Stimulated activated CD4-positive, alpha-beta T cell treated with anti-CD3 and anti-CD28 coated beads, Interleukin-1b, Interleukin-23, amount 100 ng/mL, for 4 hours (primary cell): ENCODE data around the gene MAGI1.

Experiments
- DNase-seq, 2 donors: peaks; one replicate each; pipeline ENCODE4 v3.0.0-alpha.2; 2020; ENCODE audit warnings: low read depth in 2 of 2

The MAGI1 gene

DNA sequence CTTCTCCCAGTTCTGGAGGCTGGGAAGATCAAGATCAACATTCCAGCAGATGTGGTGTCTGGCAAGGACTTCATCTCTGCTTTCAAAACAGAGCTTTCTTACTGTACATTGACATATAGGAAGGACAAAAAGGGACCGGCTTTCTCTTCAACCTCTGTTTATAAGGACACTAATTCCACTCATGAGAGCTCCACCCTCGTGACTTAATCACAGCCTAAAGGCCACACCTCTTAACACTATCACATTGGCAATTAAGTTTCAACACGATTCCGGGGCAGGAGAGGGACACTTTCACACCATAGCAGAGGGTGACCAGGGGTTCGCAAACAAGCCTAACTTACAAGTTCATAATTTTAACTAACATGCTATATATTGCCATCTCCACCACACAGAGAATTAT is 231.5 kb downstream of the MAGI1 start:
- no peak for DNase-seq

DNA sequence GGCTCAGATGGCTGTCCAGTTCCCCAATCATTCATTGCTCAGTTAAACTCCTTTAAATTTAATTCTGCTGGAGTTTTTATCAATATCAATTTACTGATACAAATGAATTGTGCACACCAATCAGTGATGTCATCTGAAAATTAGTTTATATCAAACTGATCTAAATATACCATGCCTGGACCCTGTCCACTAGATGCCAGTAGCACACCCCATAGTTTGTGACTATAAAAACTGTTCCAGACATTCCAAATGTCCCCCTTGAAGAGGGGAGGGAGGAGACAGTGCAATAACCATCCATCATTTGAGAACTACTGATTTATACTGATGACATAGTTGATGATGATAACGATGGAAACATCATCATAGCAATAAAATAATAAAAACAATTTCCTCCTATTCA is 232.1 kb downstream of the MAGI1 start:
- DNase-seq = no peak

DNA sequence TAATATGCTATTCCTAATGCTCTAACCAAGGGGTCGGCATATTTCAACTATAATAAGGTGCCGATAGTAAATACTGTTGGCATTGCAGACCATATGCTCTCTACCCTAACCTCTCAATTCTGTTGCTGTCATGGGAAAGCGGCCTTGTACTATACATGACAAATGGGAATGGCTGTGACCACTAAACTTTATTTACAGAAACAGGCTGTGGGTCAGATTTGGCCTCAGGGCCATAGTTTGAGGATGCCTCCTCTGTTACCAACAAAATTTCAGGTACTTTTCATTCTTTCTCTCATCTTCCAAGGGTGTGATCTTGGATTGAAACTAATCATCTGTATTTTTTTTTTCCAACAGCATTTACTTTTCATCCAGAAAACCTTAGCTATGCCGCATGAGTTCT is 242.0 kb downstream of the MAGI1 start:
- no peak for DNase-seq

DNA sequence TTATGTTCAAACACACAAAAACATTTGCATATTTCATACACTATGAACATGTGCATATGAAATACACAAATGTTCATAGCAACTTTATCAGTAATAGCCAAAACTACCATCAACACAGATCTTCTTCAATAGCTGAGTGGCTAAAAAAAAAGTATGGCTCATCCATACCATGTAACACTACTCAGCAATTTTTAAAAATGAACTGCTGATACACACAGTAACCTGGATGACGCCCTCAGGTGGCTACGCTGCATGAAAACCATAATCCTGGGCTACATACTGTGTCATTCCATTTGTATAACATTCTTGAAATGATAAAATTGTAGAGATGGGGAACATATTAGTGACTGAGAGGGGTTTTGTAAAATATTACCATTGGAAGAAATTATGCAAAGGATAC is 243.6 kb downstream of the MAGI1 start:
- no peak for DNase-seq

DNA sequence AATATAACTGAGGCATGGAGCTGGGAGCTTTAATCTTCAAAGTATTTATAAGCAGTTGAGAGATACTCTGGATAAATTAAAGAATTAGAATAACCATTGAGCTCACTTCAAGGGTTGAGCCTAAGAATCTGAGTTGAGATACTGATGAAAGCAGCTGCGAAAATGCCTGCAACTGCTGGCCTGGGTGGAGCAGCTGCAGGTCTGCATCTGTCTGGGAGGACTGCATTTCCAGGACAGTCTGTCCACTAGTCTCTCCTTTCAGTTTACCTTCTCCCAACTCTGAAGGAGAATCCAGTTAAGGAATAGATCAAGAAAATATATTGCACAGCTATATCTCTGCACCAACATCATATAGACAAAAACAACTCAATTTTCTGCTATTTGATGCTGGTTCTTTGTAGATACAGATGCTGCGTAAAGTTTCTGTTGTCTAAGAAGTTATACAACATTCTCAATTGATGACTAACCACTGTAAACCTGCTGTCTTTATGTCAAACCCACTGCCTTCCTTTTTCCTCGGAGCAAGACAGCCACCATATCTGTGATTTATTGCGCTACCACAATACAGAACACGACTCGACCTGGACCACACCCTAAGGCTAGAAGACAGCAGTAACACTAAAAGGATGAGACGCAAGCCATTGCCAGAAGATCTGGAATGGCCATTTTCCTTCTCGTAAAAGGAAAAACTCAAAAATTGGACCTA is 245.1 kb downstream of the MAGI1 start:
- DNase-seq = no peak

DNA sequence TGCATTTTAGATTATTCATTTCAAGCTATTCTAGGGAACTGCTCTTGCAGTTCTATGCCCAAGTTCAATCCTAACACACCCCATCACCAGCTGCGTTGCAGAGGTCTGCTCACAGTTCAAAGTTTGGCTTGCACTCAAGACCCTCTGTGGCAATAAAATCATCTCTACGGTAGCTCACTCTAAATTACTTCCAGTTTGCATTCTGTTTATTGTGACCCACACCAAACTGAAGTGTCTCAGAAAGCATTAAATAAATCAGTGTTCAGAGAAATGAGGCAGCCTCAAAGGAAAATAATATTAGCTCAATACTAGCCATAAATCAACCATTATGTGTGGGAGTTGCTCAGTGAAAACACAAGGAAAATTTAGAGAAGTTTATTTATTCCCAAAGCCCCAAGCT is 250.3 kb downstream of the MAGI1 start:
- no peak for DNase-seq

DNA sequence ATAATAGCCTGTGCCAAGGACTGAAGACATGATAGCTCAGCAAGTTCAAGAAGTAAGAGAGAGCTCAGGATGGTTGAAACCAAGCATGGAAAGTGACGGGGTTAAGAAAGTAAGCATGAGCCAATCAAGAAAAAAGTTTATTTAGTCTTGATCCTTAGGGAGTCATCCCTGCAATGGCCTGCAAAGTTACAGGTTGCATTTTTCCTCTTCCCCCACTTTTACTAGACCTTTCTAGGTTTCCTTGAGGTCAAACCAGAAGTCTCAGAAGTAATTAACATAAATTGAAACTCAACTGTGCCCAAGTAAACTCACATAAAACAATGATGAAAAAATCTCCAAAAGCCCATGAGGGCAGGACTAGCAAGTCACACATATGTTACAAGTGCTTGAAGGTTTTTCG is 250.9 kb downstream of the MAGI1 start:
- no peak for DNase-seq

DNA sequence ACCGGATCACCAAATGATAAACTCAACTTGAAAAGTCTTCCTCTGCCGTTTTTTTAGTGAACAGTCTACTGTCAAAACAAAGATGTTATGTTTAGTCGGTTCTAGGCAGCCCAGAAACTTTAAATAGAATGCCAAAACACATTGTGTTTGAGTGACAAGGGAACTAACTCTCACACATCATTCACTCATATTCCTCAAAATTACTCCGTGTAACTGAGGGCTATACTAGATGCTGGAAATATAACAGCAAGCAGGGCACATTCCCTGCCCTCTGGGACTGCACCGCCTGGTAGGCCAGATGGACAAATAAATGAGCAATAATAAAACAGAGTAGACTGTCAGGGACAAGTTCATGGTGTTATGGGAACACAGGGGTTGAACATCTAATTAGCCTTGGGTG is 251.4 kb downstream of the MAGI1 start:
- no peak for DNase-seq

DNA sequence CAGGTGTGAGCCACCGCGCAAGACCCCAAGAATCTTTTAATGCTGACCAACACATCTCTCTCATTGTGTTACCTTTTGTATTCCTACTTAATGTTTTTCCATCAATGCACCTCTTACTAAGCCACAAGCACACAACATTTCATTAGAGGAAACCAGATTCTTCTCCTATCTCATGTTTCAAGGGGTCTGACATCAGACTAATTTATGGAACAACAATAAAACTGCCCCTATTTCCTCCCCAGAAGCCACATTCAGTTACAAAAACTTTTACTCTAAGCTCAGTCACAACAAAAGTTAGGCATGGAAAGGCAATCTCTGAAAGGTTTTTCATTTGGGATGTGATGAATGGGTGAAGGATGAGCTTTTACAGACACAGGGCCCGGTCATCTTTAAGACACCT is 251.8 kb downstream of the MAGI1 start:
- DNase-seq = no peak

DNA sequence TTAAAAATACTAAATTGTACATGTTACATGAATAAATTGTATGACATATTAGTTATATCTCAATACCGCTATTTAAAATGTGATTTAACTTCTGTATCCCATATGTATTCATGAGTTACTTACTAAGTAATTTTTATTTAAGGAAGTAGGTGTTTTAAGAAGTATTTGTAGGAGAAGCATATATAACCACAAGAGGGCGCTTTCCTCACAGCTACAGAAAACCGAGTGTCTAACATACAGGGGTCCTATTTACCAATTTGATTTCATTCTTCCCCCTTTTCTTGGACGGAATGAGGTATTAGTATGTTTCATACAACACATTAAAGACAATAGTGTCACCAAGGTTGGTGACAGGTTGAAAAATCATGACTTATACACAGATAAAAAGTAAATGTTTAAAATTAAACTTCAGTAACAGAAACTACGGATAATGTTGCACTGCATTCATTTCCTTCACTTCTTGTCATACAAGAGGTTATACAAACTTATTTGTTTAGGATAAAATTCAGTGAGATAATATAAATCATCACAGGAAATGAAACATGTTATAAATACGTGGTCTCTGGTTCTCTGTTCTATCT is 253.6 kb downstream of the MAGI1 start:
- DNase-seq = no peak

DNA sequence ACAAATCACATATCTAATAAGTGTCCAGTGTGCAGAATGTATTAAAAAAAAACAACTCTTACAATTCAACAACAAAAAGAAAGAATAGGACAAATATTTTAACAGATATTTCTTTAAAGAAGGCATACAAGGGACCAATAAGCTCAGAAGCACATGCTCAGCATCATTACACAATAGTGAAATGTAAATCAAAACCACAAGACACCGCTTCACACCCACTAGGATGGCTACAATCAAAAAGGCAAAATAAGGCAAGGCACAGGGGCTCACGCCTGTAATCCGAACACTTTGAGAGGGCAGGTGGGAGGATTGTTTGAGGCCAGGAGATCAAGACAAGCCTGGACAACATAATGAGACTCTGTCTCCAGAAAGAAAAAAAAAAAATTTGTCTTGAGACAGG is 255.6 kb downstream of the MAGI1 start:
- no peak for DNase-seq

DNA sequence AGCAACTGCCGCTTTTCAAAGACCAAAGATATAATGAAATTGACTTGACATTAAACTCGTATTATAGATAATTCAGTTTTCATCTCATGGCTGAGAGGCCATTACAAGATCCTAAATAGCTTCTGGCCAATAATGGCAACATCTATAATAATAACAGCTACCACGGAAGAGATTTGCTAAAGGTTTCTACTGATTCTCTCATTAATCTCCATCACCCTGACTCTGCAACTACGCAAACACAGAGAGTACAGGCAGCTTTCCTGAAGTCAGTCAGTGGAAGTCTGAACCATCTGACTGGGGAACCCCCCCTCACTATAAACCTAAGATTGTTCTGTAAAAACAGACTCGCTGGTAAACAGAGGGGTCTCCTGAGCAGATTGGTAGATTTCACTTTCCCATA is 257.1 kb downstream of the MAGI1 start:
- DNase-seq = no peak

DNA sequence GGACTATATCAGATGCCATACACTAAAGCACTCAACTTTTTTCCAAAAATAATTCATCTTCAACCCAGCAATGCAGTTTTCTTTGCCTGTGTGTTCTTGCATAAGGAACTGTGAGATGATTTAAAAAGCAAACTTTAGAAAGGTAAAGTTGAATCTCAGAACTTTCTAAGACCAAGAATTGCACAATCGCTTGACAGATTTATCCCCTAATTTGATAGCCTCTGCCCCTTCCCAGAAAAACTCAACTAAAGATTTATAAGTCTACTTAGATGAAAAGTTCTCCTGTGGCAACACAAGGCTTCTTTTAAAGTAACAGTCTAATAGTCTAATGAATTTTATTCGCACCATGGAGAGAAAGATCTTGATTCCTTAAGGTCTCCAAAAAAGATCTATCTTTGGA is 259.3 kb downstream of the MAGI1 start:
- no peak for DNase-seq

DNA sequence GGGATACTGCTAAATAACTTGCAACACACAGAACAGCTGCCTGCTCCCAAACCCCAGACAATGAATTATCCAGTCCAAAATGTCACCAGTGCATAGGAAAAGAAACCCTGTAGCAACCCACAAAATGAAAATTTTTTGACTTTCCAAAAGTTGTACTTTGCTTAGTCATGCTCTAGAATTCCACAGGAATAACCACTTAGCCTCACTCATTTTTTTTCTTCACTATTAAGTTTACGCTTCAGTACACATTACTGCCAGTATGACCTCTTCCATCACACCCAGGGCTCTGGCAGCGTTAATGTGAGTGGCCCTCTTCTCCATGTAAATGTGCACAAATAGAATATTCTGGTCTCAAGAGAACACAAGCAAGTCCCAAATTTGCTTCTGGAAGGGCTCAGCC is 259.8 kb downstream of the MAGI1 start:
- no peak for DNase-seq

DNA sequence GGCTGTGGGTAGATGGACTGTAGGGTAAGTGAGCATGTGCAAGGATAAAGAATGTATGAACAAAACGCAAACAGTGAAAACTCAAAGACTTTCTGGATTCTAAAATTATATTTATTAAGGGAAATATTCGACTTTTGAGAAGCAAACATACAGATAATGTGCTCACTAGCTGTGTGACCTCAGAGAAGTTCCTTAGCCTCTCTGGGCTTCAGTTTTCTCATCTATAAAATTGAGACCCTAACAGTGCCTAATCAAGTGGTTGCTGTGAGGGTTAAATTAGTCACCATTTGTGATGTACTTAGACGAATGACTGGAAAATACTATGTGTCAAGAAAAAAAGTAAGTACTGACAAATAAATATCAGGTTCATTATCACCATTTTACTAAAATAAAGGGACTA is 261.7 kb downstream of the MAGI1 start:
- no peak for DNase-seq

DNA sequence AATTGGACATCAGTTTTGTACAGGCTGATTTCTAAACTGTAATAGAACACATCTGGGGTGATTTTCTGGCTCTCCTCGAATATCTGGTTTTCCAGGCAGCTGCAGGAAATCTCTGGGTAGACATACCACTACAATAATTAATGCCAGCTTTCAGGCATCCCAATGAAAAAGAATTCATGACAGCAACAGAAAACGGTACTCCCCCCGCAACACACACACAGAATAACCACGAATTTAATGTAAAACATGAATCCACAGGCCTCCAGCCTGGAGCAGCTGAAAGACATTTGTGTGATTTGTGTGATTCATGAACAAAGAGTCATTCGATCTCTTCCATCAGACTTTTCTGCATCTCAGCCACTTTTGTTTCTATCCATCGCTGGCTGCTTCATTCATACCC is 262.2 kb downstream of the MAGI1 start:
- DNase-seq = no peak

DNA sequence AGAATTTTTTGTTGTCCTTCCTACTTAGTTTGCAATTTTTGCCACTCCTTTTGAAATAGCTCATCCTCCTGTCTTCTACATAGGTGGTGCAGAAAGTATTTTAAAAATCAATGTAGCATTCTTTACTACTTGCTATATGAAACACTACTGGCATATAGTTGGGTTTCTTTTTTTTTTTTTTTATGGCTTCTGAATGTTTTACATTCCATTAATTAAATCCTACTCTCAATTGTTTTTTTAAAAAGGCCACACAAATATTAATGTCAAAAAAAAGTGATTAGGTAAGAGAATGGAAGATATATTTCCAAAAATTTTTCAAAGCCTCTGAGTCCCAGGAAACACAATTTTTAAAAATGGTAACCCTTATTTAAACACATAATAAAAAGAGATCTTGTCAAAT is 262.6 kb downstream of the MAGI1 start:
- DNase-seq = no peak

DNA sequence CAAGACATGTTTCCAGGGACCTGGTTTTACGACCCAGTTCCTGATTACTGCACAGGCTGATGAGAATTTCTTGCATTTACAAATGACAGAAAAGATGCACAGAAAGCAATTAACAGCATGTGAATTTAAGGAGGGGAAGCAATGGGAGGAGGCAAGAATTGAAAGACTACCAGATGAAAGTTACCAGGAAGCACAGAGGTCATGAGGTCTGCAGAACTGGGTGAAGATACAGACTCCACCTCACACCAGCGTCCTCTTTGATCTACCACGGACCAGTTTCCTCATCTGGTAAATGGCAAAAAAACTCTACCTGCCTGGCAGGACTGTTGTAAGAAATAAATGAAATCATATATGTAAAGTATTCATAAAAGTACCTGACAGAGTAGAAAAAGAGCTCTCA is 266.0 kb downstream of the MAGI1 start:
- DNase-seq = no peak

DNA sequence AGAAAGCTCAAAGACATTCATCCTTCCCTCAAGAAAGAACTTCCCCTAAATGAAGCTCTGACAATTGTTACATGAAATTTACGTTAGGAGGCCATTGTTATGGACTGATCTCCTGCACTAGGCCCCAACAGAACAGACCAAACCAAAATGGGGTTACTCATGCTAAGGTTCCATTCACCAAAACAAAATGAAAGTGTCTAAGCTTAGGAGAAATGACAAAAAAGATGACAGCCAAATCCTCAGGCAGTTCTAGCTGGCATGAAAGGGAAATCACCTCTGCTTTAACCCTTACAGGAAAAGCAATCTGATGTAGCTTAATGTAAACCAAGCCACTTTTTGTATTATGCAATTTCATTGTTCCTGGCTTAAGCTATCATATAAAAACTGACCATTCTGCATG is 271.2 kb downstream of the MAGI1 start:
- DNase-seq = no peak

DNA sequence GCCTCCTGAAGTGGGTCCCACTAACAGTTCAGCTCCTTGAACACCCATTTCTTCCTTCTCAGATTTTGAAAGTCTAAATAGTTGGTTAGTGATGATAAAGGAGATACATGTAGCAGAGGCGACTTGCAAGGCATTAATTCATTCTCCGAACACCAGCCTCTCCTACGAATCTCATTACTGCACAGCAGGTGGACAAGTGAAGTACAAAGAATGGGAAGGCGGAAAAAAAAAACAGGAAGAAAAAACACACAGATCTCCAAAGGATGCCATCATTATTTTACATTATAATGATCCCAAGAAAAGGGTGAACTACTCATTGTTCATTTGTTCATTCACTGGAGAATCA is 276.5 kb downstream of the MAGI1 start:
- DNase-seq = no peak

DNA sequence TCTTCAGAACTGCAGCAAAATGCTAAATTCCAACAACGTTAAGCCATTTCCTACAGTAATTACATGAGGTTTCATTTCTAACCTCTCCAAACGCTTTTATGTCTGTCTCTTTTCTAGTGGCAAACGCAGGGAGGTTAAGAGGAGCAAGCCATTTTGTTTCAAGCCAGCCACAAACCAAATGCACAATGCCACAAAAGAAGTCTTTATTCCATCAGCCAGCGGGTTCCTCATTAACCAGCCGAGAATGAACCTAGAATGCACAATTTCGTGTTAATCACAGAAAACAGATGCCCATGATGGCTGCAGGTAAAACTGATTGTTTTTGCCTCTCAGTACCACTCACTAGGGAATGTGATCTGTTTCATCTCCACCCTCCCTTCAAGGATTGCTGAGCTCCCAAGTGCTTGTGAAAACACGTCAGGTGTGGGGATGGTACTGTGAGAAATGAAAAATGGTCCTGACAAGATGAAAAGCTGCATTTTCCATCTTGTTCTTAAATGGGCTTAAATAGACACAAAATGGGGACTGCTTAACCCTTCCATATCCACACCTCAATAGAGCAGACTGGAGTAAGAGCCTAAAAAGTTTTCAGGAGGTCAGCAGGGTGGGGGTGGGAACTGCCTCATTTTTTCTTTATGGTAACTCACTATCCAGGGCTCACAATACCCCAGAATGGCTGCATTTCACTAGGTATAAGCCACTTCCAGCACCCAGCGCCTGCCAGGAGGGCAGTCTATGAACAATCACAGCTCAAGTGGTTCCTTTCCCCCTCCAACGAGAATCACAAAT is 277.1 kb downstream of the MAGI1 start:
- no peak for DNase-seq

DNA sequence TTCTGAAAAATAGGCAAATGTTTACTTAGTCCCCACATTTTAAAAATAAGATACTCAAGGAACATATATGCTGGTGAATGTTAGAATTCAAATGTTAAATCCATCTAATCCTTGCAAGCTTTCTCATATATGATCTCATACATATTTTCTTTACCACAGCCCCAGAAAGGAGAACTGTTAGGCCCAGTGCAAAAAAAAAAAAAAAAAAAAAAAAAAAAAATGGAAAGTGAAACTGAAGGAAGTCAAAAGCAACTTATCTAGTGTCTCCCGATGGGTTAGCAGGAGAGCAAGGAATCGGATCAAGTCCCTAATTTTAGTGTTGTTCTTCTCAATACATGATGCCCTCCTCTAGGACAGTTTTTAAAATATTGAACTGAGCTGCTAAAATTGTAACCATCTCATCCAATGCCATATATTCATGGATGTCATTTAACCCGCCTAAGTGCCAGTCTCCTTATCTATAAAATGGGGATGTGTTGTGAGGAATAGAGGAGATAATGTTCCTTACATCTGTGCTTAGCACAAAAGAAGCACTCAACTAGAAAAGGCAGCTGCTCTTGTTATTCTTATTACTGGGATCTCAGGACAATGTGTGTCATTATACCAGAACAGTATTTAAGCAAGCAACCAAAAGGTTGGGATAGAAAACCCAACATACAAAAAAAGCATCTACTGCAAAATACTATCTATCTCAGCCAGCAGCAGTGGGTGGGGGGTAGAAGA is 279.7 kb downstream of the MAGI1 start:
- no peak for DNase-seq

DNA sequence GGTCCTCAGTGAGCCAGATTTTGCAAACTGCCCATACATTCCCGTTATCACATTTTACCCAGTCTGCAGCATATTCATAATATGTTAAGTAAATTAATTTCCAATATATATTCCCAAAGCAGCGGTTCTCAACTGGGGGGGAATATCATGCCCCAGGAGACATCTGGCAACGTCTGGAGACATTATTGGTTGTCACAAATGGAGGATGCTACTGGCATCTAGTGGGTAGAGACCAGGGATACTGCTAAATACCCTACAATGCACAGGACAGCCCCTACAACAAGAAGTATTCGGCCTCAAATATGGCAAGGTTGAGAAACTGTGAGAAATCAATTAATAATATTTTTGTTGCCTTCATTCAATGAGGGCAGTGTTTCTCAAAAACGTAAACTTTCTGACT is 280.3 kb downstream of the MAGI1 start:
- no peak for DNase-seq
